K562 (cell line): ENCODE data around the gene GNG7. TPM values are rescaled to one million over a fixed set of nuclear protein-coding genes. Genes with fewer than 3 reads are reported as not detected.
A peak's percentile ranks its signal among the peaks of the same experiment; 100 is the strongest.

Source experiments
- ARID3A ChIP-seq: IDR thresholded peaks from 2 replicates; pipeline ENCODE4 v1.6.1; 2012; ENCODE audit warnings: low read depth, low read length, improper control_type of control experiment, borderline replicate concordance
- ARID3B ChIP-seq: fragments of 250-450 bp; sonication (Bioruptor Pico); IDR thresholded peaks from 2 replicates; pipeline ENCODE4 v1.4.0; 2020; ENCODE audit warnings: borderline replicate concordance
- CHD2 ChIP-seq: IDR thresholded peaks from 2 replicates; pipeline ENCODE4 v1.6.1; 2011; ENCODE audit warnings: low read depth, low read length
- CUX1 ChIP-seq: fragments of 200-800 bp; sonication (Bioruptor generic); IDR thresholded peaks from 2 replicates; pipeline ENCODE4 v1.6.1; 2016; ENCODE audit warnings: missing genetic modification characterization, missing compliant biosample characterization
- E2F4 ChIP-seq: sonication (generic); formaldehyde crosslinking; IDR thresholded peaks from 2 replicates; pipeline ENCODE4 v1.8.0; 2022; ENCODE audit warnings: mild to moderate bottlenecking, low read depth, missing genetic modification reagents
- GATAD2B ChIP-seq: fragments of 450-650 bp; IDR thresholded peaks from 2 replicates; pipeline ENCODE4 v1.6.1; 2017; ENCODE audit warnings: mild to moderate bottlenecking, borderline replicate concordance
- MYC ChIP-seq, 2 experiments: fragments of 250-450 bp in 1 of 2; sonication (Bioruptor Pico) in 1 of 2; IDR thresholded peaks; 2 replicates each; pipeline versions ENCODE4 v1.5.1 to v1.6.1; 2012 to 2021; ENCODE audit warnings: low read depth in 2 of 2, borderline replicate concordance in 1 of 2, improper control_type of control experiment in 1 of 2, low read length in 1 of 2, mild to moderate bottlenecking in 1 of 2, moderate library complexity in 1 of 2
- NEUROD1 ChIP-seq: fragments of 150-350 bp; IDR thresholded peaks from 2 replicates; pipeline ENCODE4 v1.6.1; 2014; ENCODE audit warnings: borderline replicate concordance, low read length, low read depth; ENCODE audit not compliant: partially characterized antibody
- RAD51 ChIP-seq: fragments of 450-650 bp; IDR thresholded peaks from 2 replicates; pipeline ENCODE4 v1.7.1; 2016; ENCODE audit warnings: low read depth, mild to moderate bottlenecking, borderline replicate concordance
- SIN3A ChIP-seq, 2 experiments: fragments of 150-350 bp in 1 of 2; IDR thresholded peaks; 2 replicates each; pipeline ENCODE4 v1.6.1; 2011 to 2016; ENCODE audit warnings: borderline replicate concordance in 2 of 2, low read depth in 2 of 2, low read length in 2 of 2, mild to moderate bottlenecking in 2 of 2, moderate library complexity in 2 of 2; ENCODE audit not compliant: control insufficient read depth in 1 of 2
- THRAP3 ChIP-seq: fragments of 450-650 bp; IDR thresholded peaks from 2 replicates; pipeline ENCODE4 v1.6.1; 2016; ENCODE audit warnings: mild to moderate bottlenecking, inconsistent platforms, borderline replicate concordance
- ZBTB1 ChIP-seq: sonication (generic); formaldehyde crosslinking; IDR thresholded peaks from 2 replicates; pipeline ENCODE4 v1.8.1; 2023; ENCODE audit warnings: missing genetic modification reagents, low read depth, mild to moderate bottlenecking, borderline replicate concordance
- ZNF121 ChIP-seq: sonication (generic); formaldehyde crosslinking; conservative IDR thresholded peaks from 2 replicates; pipeline ENCODE4 v1.8.0; 2022; ENCODE audit warnings: missing genetic modification reagents
- ZNF584 ChIP-seq: fragments of 200-800 bp; sonication (Bioruptor generic); IDR thresholded peaks from 2 replicates; pipeline ENCODE4 v1.6.1; 2016; ENCODE audit warnings: low read depth, mild to moderate bottlenecking, missing genetic modification characterization, missing compliant biosample characterization
- ZNF699 ChIP-seq: fragments of 250-450 bp; sonication (Bioruptor Pico); IDR thresholded peaks from 2 replicates; pipeline ENCODE4 v1.8.0; 2021; ENCODE audit warnings: mild to moderate bottlenecking, moderate library complexity; ENCODE audit not compliant: insufficient replicate concordance
- polyA plus RNA-seq, 8 experiments: library from polyadenylated mRNA; depleted of rRNA in 4 of 8; stranded (reverse) in 5 of 8; unstranded in 3 of 8; fragments of >200 nt; fragmentation: Nextera tagmentation in 2 of 8; fragmentation: Illumina TruSeq in 1 of 8; extraction: Ambion mirVana in 2 of 8; extraction: Trizol in 1 of 8; gene quantifications; 2 replicates each; pipeline versions ENCODE4 v1.2.1 to v1.2.3, GENCODE V29; 2011 to 2014; ENCODE audit warnings: inconsistent platforms in 1 of 8, missing spikeins in 1 of 8
- total RNA-seq, 7 experiments: library from RNA; depleted of rRNA in 6 of 7; stranded (reverse); fragments of >200 nt in 6 of 7; fragmentation: Illumina TruSeq in 2 of 7; extraction: Trizol in 2 of 7; gene quantifications; 2 replicates each; pipeline versions ENCODE4 v1.2.1 to v1.2.3, GENCODE V29; 2011 to 2021; ENCODE audit warnings: low replicate concordance in 1 of 7

The GNG7 gene
- total and polyA plus RNA-seq, 9 of the 15 experiments (the other 6 are each of a cell fraction or from before 2014, with no cell fraction given) = 0.01 to 0.20 (median 0.06) TPM; not detected in 1

GRCh38 chr19:2474232-2475017, 228.1 kb downstream of the GNG7 start (continued):
- peak; percentile 11 for TF ChIP-seq NEUROD1
- TF ChIP-seq ARID3B (CRISPR knock-in tag) = no peak
- TF ChIP-seq MYC (IDR thresholded peaks at IDR 0.05; ENCODE audit: low read depth, low read length) = peak; percentile 49; the same call in 1 of the 2 replicates
- no peak for TF ChIP-seq MYC (CRISPR knock-in tag; IDR thresholded peaks at IDR 0.05; ENCODE audit: borderline replicate concordance, low read depth)
- TF ChIP-seq SIN3A (IDR thresholded peaks at IDR 0.05; ENCODE audit: borderline replicate concordance in 2 of 2, control insufficient read depth in 1 of 2, low read depth in 2 of 2, low read length in 2 of 2) = no peak
- TF ChIP-seq GATAD2B = no peak; the same call in 1 of the 2 replicates
- TF ChIP-seq ZNF584 (CRISPR knock-in tag) = no peak
- no peak for TF ChIP-seq RAD51
- TF ChIP-seq ZBTB1 (CRISPR knock-in tag) = 0 out of 2 replicates have a peak, but pooled peaks have one; percentile 51
- no peak for TF ChIP-seq E2F4 (CRISPR knock-in tag)
- TF ChIP-seq CUX1 (CRISPR knock-in tag) = no peak
- no peak for TF ChIP-seq ZNF121
- no peak for TF ChIP-seq ZNF699 (CRISPR knock-in tag)
- TF ChIP-seq ARID3A = no peak
- no peak for TF ChIP-seq CHD2
- TF ChIP-seq THRAP3 = no peak
